22Rv1 (cell line): ENCODE results near the gene ARHGAP8.

ENCODE experiments used
- ZFX ChIP-seq: fragments of 450-650 bp; IDR thresholded peaks from 2 replicates; pipeline ENCODE4 v1.6.1; 2017; ENCODE audit warnings: antibody characterized with exemption, borderline replicate concordance
- TF ChIP-seq, protein P1 (sequence below): fragments of 450-650 bp; IDR thresholded peaks from 2 replicates; pipeline ENCODE4 v1.5.1; 2017; ENCODE audit warnings: mild to moderate bottlenecking

DNA sequence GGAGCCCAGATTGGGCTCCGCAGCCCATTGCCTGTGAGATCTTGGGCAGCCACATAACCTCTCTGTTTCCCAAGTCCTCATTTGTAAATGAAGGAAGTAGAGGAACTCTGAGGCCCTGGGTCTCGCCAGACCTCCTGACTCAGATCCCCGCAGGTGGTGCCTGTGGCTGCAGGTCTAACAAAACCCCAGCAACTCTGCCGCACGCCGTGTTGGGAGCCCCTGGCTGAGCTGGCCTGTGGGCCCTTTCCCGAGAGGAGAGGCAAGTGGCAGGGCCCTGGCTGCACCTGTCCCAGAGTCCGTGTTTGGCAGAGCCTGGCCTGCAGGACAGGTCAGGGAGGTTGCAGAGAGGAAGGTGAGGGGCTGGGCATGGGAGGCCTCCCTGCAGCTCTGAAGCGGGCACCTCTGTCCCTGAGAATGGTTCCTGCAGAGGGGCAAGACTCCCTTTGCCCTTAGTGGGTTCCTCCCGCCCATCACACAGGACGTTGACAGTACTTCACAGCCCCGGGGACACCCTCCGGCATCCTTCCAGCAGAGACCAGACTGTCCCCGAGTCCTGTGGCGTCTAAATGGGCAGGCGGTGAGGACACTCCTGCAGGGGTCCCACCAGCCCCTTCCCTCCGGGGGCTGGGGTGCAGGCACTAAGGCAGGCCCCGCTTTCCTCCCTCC lies 67.7 kb downstream of the ARHGAP8 start:
- TF ChIP-seq, protein P1, sequence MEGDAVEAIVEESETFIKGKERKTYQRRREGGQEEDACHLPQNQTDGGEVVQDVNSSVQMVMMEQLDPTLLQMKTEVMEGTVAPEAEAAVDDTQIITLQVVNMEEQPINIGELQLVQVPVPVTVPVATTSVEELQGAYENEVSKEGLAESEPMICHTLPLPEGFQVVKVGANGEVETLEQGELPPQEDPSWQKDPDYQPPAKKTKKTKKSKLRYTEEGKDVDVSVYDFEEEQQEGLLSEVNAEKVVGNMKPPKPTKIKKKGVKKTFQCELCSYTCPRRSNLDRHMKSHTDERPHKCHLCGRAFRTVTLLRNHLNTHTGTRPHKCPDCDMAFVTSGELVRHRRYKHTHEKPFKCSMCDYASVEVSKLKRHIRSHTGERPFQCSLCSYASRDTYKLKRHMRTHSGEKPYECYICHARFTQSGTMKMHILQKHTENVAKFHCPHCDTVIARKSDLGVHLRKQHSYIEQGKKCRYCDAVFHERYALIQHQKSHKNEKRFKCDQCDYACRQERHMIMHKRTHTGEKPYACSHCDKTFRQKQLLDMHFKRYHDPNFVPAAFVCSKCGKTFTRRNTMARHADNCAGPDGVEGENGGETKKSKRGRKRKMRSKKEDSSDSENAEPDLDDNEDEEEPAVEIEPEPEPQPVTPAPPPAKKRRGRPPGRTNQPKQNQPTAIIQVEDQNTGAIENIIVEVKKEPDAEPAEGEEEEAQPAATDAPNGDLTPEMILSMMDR, result no peak
- TF ChIP-seq ZFX, result no peak
